HUES48 (cell line): Measurements from ENCODE around the gene SLIT1.

Experiments
- H3K27ac ChIP-seq: one replicate; pipeline ENCODE4 v1.7.0; 2013; ENCODE audit warnings: low read depth, low read length, inconsistent platforms
- H3K27me3 ChIP-seq: 2 replicates; pipeline ENCODE4 v1.6.1; 2013; ENCODE audit warnings: mild to moderate bottlenecking, low read length; ENCODE audit not compliant: control insufficient read depth, insufficient read depth
- H3K36me3 ChIP-seq: 2 replicates; pipeline ENCODE4 v1.6.1; 2013; ENCODE audit warnings: low read length; ENCODE audit not compliant: control insufficient read depth, insufficient read depth
- H3K4me1 ChIP-seq: 2 replicates; pipeline ENCODE4 v1.6.1; 2013; ENCODE audit warnings: mild to moderate bottlenecking, low read length; ENCODE audit not compliant: control insufficient read depth, insufficient read depth
- H3K4me3 ChIP-seq: 2 replicates; pipeline ENCODE4 v1.5.1; 2013; ENCODE audit warnings: mild to moderate bottlenecking, low read depth, low read length
- H3K9ac ChIP-seq: 2 replicates; pipeline ENCODE4 v1.6.1; 2013; ENCODE audit warnings: mild to moderate bottlenecking, low read depth, low read length, moderate library complexity
- H3K9me3 ChIP-seq: 2 replicates; pipeline ENCODE4 v1.6.1; 2013; ENCODE audit warnings: low read length; ENCODE audit not compliant: control insufficient read depth, insufficient read depth

The SLIT1 gene

DNA sequence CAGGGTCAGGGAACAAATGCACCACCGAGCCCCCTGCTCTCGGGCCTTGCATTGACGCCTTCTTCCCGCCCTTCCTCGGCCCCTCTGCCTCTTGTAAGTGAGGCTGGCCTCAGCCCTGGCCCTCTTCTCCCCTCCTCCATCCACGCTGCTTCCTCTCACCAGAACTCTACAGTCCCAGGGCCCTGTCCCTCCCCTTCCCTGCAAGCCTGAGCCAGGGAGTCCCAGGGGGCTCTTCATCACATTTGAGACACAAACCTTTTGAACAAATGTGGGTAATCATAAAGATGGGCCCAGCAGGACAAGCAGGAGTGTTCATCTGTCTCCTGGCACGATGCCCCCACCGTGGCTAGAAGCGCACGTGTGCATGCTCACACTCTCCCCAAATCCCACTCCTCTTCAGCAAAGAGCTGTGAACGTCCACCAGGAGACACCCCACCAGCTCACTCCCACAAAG lies 57.7 kb downstream of the SLIT1 start:
- Histone ChIP-seq H3K9me3 (no peaks in the 10 kb centered on the region), H3K4me1 (no peaks in the 10 kb centered on the region), H3K36me3 (no peaks in the 10 kb centered on the region), H3K27ac (no peak overlapping the region), H3K9ac (no peak overlapping the region), H3K4me3 (no peak overlapping the region), H3K27me3 (no peaks in the 10 kb centered on the region)

DNA sequence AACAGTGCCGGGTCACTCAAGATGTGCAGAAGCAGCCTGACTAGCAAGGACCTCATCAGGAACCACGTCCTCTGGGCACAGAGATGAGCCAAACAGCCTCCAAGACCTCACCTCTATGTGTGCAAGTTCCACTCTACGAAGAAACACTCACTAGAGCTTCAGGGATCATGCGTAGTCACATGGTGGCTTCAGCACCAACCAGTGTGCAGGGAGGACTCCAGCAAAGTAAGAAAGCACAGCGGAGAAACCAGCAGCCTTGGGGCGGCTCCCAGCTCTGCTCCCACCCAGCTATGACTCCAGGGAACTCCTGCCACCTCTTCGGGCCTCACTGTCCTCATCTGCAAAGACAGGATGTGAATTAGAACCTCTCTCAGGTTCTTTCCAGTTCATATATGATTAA lies 58.2 kb downstream of the SLIT1 start:
- no peak overlapping the region for H3K9ac ChIP-seq
- H3K36me3 ChIP-seq: no peaks in the 10 kb centered on the region
- no peak overlapping the region for H3K4me3 ChIP-seq
- no peaks in the 10 kb centered on the region for H3K9me3 ChIP-seq
- no peaks in the 10 kb centered on the region for H3K4me1 ChIP-seq
- no peak overlapping the region for H3K27ac ChIP-seq
- no peaks in the 10 kb centered on the region for H3K27me3 ChIP-seq

DNA sequence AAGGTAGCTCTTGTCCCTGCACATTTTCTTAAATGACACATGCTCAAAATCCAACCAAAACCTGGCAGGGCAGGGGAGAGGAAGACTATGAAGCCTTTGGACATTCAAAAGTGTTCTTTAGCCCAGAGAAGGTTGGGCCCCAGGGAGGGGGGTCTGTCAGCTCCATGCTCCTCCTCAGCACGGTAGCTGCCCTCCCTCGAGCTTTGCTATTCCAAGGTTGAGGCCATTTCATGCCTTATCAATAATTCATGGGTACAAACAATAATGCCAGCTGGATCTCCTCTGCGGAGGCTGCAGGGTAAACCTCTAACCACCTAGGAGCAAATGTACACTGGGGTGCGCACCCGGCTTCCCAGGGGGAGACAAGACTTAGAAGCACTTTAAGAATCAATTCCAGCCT lies 61.5 kb downstream of the SLIT1 start:
- Histone ChIP-seq H3K9me3 (no peaks in the 10 kb centered on the region), H3K27me3 (no peaks in the 10 kb centered on the region), H3K36me3 (no peaks in the 10 kb centered on the region), H3K9ac (no peak overlapping the region), H3K4me1 (no peaks in the 10 kb centered on the region), H3K4me3 (no peak overlapping the region), H3K27ac (no peak overlapping the region)

DNA sequence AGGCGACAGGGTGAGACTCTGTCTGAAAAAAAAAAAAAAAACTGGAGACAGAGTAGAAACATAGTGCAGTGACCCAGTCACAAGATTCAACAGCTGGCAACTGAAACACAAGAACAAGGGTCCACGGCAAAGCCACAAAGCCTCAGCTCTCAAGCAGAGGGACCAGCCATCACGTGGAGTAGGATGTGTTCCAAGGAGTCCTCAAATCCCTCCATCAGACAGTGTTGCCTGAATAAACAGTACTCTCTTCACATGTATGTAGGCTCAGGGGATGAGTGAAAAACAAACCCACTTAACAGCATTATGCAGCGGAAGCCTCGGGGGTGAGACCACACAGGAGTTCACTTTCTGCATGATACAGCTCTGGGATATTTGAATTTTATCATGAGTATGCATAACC lies 62.0 kb downstream of the SLIT1 start:
- no peaks in the 10 kb centered on the region for H3K36me3 ChIP-seq
- H3K27me3 ChIP-seq: no peaks in the 10 kb centered on the region
- H3K4me1 ChIP-seq: no peaks in the 10 kb centered on the region
- H3K4me3 ChIP-seq: no peak overlapping the region
- H3K27ac ChIP-seq: no peak overlapping the region
- no peaks in the 10 kb centered on the region for H3K9me3 ChIP-seq
- H3K9ac ChIP-seq: no peak overlapping the region

DNA sequence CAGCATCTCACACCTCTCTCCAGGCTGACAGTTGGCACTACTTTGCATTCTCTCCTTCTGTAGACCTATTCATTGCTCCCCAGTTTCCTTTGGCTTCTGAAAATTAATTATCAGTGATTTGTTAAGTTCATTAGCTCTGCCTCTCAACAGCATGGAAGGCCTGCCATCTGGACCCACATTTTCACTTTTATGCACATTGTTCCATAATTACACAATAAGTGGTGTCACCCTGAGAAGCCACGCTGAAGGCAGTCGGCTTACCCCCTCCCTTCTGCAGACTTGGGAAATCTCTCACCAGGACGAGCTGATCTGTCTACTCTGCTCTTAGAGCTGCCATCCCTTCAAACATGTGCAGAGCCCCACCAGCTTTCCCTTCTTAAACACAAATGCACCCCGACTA lies 64.7 kb downstream of the SLIT1 start:
- no peak overlapping the region for H3K4me3 ChIP-seq

DNA sequence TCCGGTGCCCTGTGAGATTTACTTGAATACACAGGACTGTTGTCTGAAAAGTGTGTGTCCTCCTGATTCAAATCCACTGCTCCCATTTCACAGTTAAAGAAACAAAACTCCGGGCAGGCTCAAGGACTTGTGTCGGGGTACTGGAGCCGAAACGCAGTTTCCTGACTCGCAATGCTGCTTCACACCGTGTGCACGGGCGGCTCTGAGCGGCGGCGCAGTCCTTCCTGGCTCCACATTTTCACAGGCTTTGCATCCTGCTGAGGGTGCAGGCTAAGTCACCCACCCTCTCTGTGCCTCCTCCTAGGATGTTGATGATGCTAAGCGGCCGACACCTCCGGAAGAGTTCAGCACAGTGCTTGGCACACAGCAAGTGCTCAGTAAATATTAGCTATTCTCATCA lies 65.4 kb downstream of the SLIT1 start:
- no peak overlapping the region for H3K4me3 ChIP-seq
- no peak overlapping the region for H3K27ac ChIP-seq
- no peaks in the 10 kb centered on the region for H3K27me3 ChIP-seq

More for the DNA sequence above, 64.7 kb downstream of the SLIT1 start:
- no peaks in the 10 kb centered on the region for H3K4me1 ChIP-seq
- no peak overlapping the region for H3K27ac ChIP-seq
- H3K36me3 ChIP-seq: no peaks in the 10 kb centered on the region
- no peaks in the 10 kb centered on the region for H3K9me3 ChIP-seq
- no peak overlapping the region for H3K9ac ChIP-seq
- no peaks in the 10 kb centered on the region for H3K27me3 ChIP-seq

DNA sequence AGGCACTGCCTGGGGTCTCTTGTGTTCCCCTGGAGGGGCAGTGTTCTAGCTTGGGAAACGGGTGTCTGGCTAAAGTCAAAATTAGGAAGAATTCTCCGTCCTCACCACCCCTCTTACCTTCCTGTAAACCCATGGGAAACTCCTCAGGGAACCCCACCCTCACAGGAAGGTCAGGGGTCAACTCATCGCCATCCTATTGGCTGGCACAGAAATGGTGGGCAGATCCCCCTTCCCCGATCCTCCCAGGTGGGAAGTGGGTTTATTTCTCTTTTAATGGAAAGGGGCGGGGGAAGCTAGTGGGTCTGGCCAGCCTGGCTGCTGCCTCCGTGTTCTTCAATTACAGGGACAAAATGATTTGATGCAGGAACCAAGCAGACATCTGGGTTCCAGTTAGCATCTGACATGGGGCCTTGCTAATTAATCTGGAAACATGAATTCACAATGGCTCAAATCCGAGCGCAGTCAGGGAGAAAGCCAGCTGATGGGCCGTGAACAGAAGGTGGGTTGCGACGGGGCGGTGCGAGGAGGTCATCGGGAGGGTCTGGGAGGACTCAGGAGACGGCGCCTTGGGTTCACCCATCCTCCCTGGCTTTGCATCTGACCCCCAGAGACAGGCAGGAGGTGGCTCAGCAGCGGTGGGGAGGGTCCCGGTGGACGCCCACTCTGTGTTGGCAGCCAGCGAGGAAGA lies 66.6 kb downstream of the SLIT1 start:
- Histone ChIP-seq H3K36me3 (no peaks in the 10 kb centered on the region), H3K4me1 (no peaks in the 10 kb centered on the region), H3K27me3 (no peaks in the 10 kb centered on the region), H3K4me3 (no peak overlapping the region), H3K9me3 (no peaks in the 10 kb centered on the region), H3K27ac (no peak overlapping the region), H3K9ac (no peak overlapping the region)

More for the DNA sequence above, 65.4 kb downstream of the SLIT1 start:
- no peaks in the 10 kb centered on the region for H3K36me3 ChIP-seq
- H3K4me1 ChIP-seq: no peaks in the 10 kb centered on the region
- H3K9ac ChIP-seq: no peak overlapping the region
- H3K9me3 ChIP-seq: no peaks in the 10 kb centered on the region

DNA sequence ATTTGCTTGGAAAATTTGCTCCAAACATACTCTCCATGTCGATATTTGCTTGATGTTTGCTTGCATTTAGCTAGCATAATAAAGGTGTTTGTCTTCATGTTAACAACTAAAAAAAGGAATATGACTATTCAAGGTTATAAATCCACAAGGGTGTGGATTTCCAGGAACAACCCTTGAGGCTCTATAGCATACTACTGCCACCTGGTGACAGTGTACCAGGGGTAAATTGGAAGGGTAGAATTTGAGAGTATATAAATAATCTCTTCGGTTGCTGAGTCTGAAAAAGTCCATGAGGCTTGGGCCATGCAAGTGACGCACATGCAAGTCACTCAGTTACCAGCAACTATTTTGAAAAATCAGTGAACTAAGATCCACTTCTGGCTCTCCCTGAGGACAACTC lies 68.4 kb downstream of the SLIT1 start:
- H3K27me3 ChIP-seq: no peaks in the 10 kb centered on the region
- no peak overlapping the region for H3K4me3 ChIP-seq
- no peak overlapping the region for H3K27ac ChIP-seq

DNA sequence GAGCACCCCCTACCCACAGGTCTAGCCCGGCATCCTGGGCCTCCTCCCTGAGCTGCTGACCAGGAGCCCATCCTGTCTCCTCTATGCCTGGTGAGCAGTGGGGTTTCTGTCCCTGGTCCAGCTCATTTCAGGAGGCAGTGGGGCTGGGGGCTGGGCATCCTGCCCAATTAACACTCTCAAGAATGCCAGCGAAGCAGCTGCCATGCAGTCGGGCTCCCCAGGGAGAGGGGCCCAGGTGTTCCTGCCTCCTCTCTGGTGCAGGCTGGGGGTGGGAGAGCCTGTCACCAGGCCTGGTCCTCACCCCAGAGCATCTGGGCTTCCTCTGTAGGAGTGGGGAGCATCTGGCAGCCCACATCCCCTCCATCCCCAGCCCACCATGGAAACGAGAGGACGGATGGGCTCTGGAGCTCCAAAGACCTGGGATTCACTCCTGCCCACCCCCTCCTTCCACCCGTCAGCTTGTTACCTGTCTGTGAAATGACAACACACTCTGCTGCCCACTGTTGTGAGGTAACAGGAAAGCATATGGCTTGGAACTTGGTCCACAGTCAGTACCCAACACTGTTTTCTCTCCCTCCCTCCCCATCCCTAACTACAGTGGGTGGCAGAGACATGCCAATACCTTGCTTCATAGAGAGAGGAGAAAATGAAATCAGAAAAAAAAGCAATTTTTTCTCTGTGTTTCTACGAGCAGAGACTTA lies 69.1 kb downstream of the SLIT1 start:
- no peaks in the 10 kb centered on the region for H3K4me1 ChIP-seq
- no peaks in the 10 kb centered on the region for H3K36me3 ChIP-seq
- no peaks in the 10 kb centered on the region for H3K27me3 ChIP-seq
- H3K4me3 ChIP-seq: no peak overlapping the region
- H3K9me3 ChIP-seq: no peaks in the 10 kb centered on the region
- H3K27ac ChIP-seq: no peak overlapping the region
- no peak overlapping the region for H3K9ac ChIP-seq

More for the DNA sequence above, 68.4 kb downstream of the SLIT1 start:
- Histone ChIP-seq H3K36me3 (no peaks in the 10 kb centered on the region), H3K9me3 (no peaks in the 10 kb centered on the region), H3K9ac (no peak overlapping the region), H3K4me1 (no peaks in the 10 kb centered on the region)

DNA sequence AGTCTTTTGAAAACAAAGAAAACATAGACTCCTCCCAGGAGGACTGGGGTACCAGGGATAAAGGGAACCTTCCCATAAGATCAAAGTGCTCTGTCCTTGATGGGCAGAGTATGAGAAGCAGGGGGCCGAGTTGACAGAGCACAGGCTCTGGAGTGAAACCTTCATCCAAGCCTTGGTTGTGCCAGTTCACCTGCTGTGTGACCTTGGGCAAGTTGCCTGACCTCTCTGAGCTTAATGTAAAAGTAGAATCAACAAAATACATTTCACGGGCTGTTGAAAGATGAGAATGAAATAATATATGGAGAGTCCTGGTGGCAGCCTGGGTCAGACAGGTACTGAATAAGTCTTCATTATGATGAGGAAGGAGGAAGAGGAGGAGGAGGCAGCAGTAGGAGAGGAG lies 69.9 kb downstream of the SLIT1 start:
- Histone ChIP-seq H3K4me1 (no peaks in the 10 kb centered on the region), H3K4me3 (no peak overlapping the region), H3K9ac (no peak overlapping the region), H3K9me3 (no peaks in the 10 kb centered on the region), H3K27ac (no peak overlapping the region), H3K36me3 (no peaks in the 10 kb centered on the region), H3K27me3 (no peaks in the 10 kb centered on the region)

DNA sequence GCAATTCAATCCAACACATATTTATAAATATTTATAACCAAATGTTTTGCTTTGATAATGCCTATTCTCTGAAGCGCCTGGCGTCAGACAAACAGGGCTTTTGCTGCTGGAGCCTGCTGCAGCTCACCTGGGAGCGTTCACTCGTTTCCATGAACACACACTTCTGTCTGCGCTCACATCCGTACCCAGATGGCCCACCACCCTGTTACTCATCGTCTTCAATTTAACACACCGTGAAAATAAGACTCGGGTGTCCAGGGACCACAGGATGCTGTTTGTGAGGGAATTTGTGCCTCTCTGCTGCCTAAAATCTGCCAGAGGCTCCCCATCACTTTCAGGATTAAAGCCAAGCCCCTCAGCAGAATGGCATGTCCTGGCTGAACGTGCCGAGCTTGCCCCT lies 74.1 kb downstream of the SLIT1 start:
- no peaks in the 10 kb centered on the region for H3K36me3 ChIP-seq
- H3K27me3 ChIP-seq: no peaks in the 10 kb centered on the region
- H3K9ac ChIP-seq: no peak overlapping the region
- H3K4me3 ChIP-seq: no peak overlapping the region
- H3K9me3 ChIP-seq: no peaks in the 10 kb centered on the region
- no peak overlapping the region for H3K27ac ChIP-seq
- H3K4me1 ChIP-seq: no peaks in the 10 kb centered on the region
